Measurements from ENCODE around the gene PCBP3. TPM values are rescaled to one million over a fixed set of nuclear protein-coding genes. Genes with fewer than 3 reads are reported as not detected.

Gene PCBP3
- total and polyA plus RNA-seq, 2 of the 8 experiments (the other 6 are each of a cell fraction or from before 2014, with no cell fraction given), result 3.5 to 6.3 TPM

DNA sequence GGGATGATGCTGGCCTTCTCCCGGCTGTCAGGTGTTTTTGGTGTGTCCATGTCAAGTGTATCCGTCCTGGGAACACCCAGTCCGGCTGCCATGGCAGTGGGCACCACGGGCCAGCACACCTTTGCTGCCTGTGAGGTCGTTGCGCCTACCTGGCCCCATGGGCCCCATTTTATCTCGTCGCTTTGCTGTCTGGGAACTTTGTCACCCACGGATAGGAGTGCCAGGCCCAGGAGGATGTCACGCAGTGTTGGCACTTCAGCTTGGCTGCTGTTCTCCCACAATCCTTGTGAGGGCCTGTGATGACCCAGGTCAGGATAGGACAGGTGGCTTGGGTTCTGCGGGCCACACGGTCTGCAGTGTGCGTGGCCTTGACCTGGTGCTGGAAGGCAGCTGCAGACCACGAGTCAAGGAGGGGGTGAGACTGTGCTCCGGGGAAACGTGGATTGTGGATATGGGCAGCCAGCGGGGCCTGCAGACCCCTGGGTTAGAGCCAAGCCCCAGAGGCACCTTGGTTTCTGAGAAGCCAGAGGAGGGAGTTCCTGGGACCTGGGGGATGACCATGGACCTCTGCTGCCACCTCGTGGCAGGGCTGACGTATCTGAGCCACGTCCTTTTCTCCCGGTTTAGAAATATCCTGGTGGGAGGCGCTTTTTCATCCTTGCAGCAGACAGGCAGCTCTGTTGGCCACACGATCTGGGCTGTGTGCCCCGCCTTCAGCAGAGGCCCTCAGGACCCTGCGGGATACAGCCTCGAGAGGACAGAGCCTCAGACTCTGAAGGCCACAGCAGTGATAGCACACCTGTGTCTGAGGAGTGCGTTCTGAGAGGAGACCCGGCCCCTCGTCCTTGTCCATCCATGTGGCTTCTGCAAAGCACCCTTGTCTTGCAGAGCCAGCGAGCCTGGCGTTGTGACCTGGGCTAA, 176.9 kb downstream of the PCBP3 start:
- H3K23ac ChIP-seq (ENCODE audit: insufficient read length), result no peak overlapping the region
- no peak overlapping the region for H3K56ac ChIP-seq (replicated peaks; ENCODE audit: insufficient read length, low read depth, low read length)
- peaks cover 0 to 1% of the 10 kb centered on the region in 2 experiments for H4K20me1 ChIP-seq (replicated peaks in 1 of 2; ENCODE audit: control insufficient read depth in 1 of 2, insufficient read depth in 2 of 2, low read length in 2 of 2)
- no peak overlapping the region for H3K9ac ChIP-seq (replicated peaks in 1 of 4; ENCODE audit: extremely low read depth in 1 of 4, low read depth in 3 of 4, low read length in 3 of 4)
- POLR2A ChIA-PET (ENCODE audit: partially characterized antibody), result no interaction called here
- H3K9me3 ChIP-seq (ENCODE audit: insufficient read depth in 2 of 2, low read depth in 1 of 2, low read length in 1 of 2), result no peaks in the 10 kb centered on the region
- 57% methylated on average over 31 of the region's 31 CpGs; no CpG with 5 or more reads in 1 of the 2 experiments for WGBS, 2 experiments (ENCODE audit: extremely low coverage in 1 of 2, insufficient coverage in 1 of 2, insufficient read length in 1 of 2, insufficient replicate concordance in 2 of 2, low coverage in 1 of 2, low lambda C conversion rate in 2 of 2, missing lambda C conversion rate in 1 of 2)
- FAIRE-seq (peak; percentile 97), DNase-seq (ENCODE audit: low read depth in 1 of 2, low spot score in 2 of 2) (peak; percentile 85 to 89)
- H3K14ac ChIP-seq (ENCODE audit: insufficient read length), result no peak overlapping the region
- peaks cover 0 to 8% (median 1%) of the 10 kb centered on the region in 4 experiments; a peak in 2 of 7 replicates for H3K4me1 ChIP-seq (replicated peaks in 1 of 4; ENCODE audit: control insufficient read depth in 3 of 4, insufficient read depth in 4 of 4, low read length in 3 of 4)
- no peaks in the 10 kb centered on the region for H3K27me3 ChIP-seq (replicated peaks in 1 of 4; ENCODE audit: control insufficient read depth in 3 of 4, extremely low read depth in 1 of 4, insufficient read depth in 3 of 4, low read length in 3 of 4)
- H2BK15ac ChIP-seq (ENCODE audit: low read length), result peak overlapping the region; percentile 29; the same call in 1 of the 2 replicates
- H2AK5ac ChIP-seq (ENCODE audit: low read depth, low read length), result no peak overlapping the region
- no peak overlapping the region for H2BK120ac ChIP-seq (replicated peaks; ENCODE audit: low read depth, low read length)
- no peak overlapping the region for H3K4ac ChIP-seq (replicated peaks; ENCODE audit: insufficient read length, low read depth, low read length)
- H3K18ac ChIP-seq (ENCODE audit: extremely low read depth, low read length), result 0 out of 2 replicates have a peak overlapping the region, but pooled peaks have one; percentile 54
- H3K4me2 ChIP-seq (ENCODE audit: insufficient read depth in 1 of 2, low read depth in 2 of 2, low read length in 2 of 2), result no peak overlapping the region
- H4K8ac ChIP-seq (ENCODE audit: extremely low read depth, insufficient read depth, low read length), result peak overlapping the region; percentile 31; the same call in 1 of the 2 replicates
- CTCF ChIA-PET (ENCODE audit: partially characterized antibody), result interaction anchor here (0.6 to 3.0 kb wide), 38 partner anchors 9 to 679 kb away, joined by 3 to 20 read pairs (median 3); no protein-coding TSS in a partner anchor
- no peak overlapping the region for H2BK20ac ChIP-seq (ENCODE audit: low read length)
- H3K79me1 ChIP-seq (ENCODE audit: low read depth, low read length), result no peaks in the 10 kb centered on the region
- H3K27ac ChIP-seq (ENCODE audit: low read depth, low read length), result no peak overlapping the region
- no peak overlapping the region for H2BK5ac ChIP-seq (ENCODE audit: low read depth, low read length)
- H2AFZ ChIP-seq (ENCODE audit: low read length), result no peak overlapping the region; the same call in 1 of the 2 replicates
- H3K36me3 ChIP-seq (ENCODE audit: control insufficient read depth in 2 of 4, insufficient read depth in 4 of 4, low read length in 3 of 4), result no peaks in the 10 kb centered on the region
- H2BK12ac ChIP-seq (ENCODE audit: low read depth, low read length), result no peak overlapping the region
- H4K91ac ChIP-seq (replicated peaks; ENCODE audit: insufficient read length, low read length), result no peak overlapping the region
- H3K4me3 ChIP-seq (ENCODE audit: extremely low read depth in 1 of 4, insufficient read depth in 2 of 4, low read depth in 3 of 4, low read length in 4 of 4), result no peak overlapping the region
- H4K5ac ChIP-seq (ENCODE audit: insufficient read length, low read depth, low read length), result no peak overlapping the region
- peaks cover 2% of the 10 kb centered on the region; the same call in 1 of the 2 replicates for H3K23me2 ChIP-seq (ENCODE audit: low read depth, low read length)
- H3K79me2 ChIP-seq (ENCODE audit: control insufficient read depth in 1 of 2, insufficient read depth in 2 of 2, low read length in 2 of 2), result no peaks in the 10 kb centered on the region
- TF ChIP-seq CTBP2 (IDR thresholded peaks at IDR 0.05; ENCODE audit: borderline replicate concordance, insufficient read depth, insufficient read length, low read length) (no peak), SIX5 (IDR thresholded peaks at IDR 0.05; ENCODE audit: low read depth, low read length) (no peak), BACH1 (IDR thresholded peaks at IDR 0.05; ENCODE audit: low read length) (no peak; the same call in 1 of the 2 replicates), EP300 (IDR thresholded peaks at IDR 0.05; ENCODE audit: borderline replicate concordance in 1 of 2, low read depth in 2 of 2, low read length in 2 of 2) (no peak; a peak in 1 of 3 replicates), SIN3A (conservative IDR thresholded peaks at IDR 0.05 in 1 of 2, IDR thresholded peaks at IDR 0.05 in 1 of 2; ENCODE audit: low read depth in 1 of 2, low read length in 2 of 2) (0 out of 4 replicates have a peak, but pooled peaks of 1 of the 2 experiments have one; percentile 22), TEAD4 (IDR thresholded peaks at IDR 0.05; ENCODE audit: low read depth, low read length) (no peak), YY1 (IDR thresholded peaks at IDR 0.05; ENCODE audit: low read depth, low read length) (no peak), CEBPB (IDR thresholded peaks at IDR 0.05; ENCODE audit: low read depth, low read length) (peak; percentile 13; the same call in 1 of the 2 replicates), EZH2 (IDR thresholded peaks at IDR 0.05; ENCODE audit: low read depth, low read length, severe bottlenecking) (no peak)
- TF ChIP-seq, protein P1, sequence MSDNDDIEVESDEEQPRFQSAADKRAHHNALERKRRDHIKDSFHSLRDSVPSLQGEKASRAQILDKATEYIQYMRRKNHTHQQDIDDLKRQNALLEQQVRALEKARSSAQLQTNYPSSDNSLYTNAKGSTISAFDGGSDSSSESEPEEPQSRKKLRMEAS (IDR thresholded peaks at IDR 0.05), result 0 out of 2 replicates have a peak, but pooled peaks have one; percentile 30
